HG02759 (cell line): ENCODE measurements around the gene ZNF618.

Experiments
- ATAC-seq: cut with Tn5 transposase; IDR thresholded peaks from one replicate; pipeline ENCODE4 v1.9.1; 2021; ENCODE audit warnings: mild to moderate bottlenecking, moderate library complexity; ENCODE audit not compliant: unreplicated experiment

ZNF618 gene

GRCh38 chr9:113998525-113999255, 122.6 kb downstream of the ZNF618 start:
- no peak for ATAC-seq

- no peak for ATAC-seq
Measured at GRCh38 chr9:113999256-114000062, 123.3 kb downstream of the ZNF618 start.

- no peak for ATAC-seq
Measured at GRCh38 chr9:114000063-114000454, 124.0 kb downstream of the ZNF618 start.

GRCh38 chr9:114000671-114001409, 124.7 kb downstream of the ZNF618 start:
- ATAC-seq = no peak

- ATAC-seq = no peak
Measured at GRCh38 chr9:114001410-114001685, 125.2 kb downstream of the ZNF618 start.

GRCh38 chr9:114001794-114002261, 125.7 kb downstream of the ZNF618 start:
- ATAC-seq = no peak

- ATAC-seq = no peak
Measured at GRCh38 chr9:114002271-114002985, 126.3 kb downstream of the ZNF618 start.

GRCh38 chr9:114002986-114003350, 126.9 kb downstream of the ZNF618 start:
- no peak for ATAC-seq

- no peak for ATAC-seq
Measured at GRCh38 chr9:114003351-114003750, 127.2 kb downstream of the ZNF618 start.

- ATAC-seq = no peak
Measured at GRCh38 chr9:114003758-114004157, 127.6 kb downstream of the ZNF618 start.

GRCh38 chr9:114004221-114004716, 128.2 kb downstream of the ZNF618 start:
- ATAC-seq = no peak

- no peak for ATAC-seq
Measured at GRCh38 chr9:114005371-114006154, 129.5 kb downstream of the ZNF618 start.

GRCh38 chr9:114006155-114006550, 130.0 kb downstream of the ZNF618 start:
- ATAC-seq = no peak

GRCh38 chr9:114006931-114007691, 131.0 kb downstream of the ZNF618 start:
- no peak for ATAC-seq

- ATAC-seq = no peak
Measured at GRCh38 chr9:114007991-114008666, 132.0 kb downstream of the ZNF618 start.

- no peak for ATAC-seq
Measured at GRCh38 chr9:114008667-114009410, 132.7 kb downstream of the ZNF618 start.

- no peak for ATAC-seq
Measured at GRCh38 chr9:114011313-114011712, 135.2 kb downstream of the ZNF618 start.

- no peak for ATAC-seq
Measured at GRCh38 chr9:114012126-114012525, 136.0 kb downstream of the ZNF618 start.
